SK-N-SH (cell line): ENCODE data around the gene REEP3.

ENCODE experiments used
- CTCF ChIP-seq: fragments of 200-600 bp; sonication (generic); IDR thresholded peaks from 2 replicates; pipeline ENCODE4 v1.6.1; 2017; ENCODE audit warnings: antibody characterized with exemption, mild to moderate bottlenecking, moderate library complexity
- MXI1 ChIP-seq: IDR thresholded peaks from 2 replicates; pipeline ENCODE4 v1.6.1; 2012; ENCODE audit warnings: mild to moderate bottlenecking, low read depth, low read length, improper control_type of control experiment
- PBX3 ChIP-seq: IDR thresholded peaks from 2 replicates; pipeline ENCODE4; 2012
- RAD21 ChIP-seq: IDR thresholded peaks from 2 replicates; pipeline ENCODE4 v1.6.1; 2012; ENCODE audit warnings: mild to moderate bottlenecking, low read length
- TAF1 ChIP-seq: IDR thresholded peaks from 2 replicates; pipeline ENCODE4 v1.6.1; 2012; ENCODE audit warnings: low read depth, mild to moderate bottlenecking, low read length, moderate library complexity, borderline replicate concordance

DNA sequence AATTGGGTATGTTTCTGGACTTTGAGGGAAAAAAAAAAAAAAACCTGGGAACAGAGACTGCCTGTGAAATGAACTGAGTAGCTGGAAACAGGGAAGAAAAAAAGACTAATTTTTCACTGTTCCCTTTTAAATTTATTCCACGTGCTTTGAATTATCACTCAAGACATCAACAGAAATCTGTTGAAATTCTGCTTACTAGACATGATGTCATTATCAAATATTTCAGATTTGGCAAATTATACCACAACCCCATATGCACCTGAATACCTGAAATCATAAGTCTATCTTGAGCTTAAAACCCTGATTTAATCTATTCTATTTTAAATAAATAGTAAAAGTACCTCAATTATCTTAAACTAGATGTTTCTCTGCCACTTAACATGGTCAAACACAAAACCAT lies 5.0 kb upstream of the REEP3 start:
- TF ChIP-seq MXI1 (no peak), TAF1 (no peak), CTCF (no peak), RAD21 (no peak), PBX3 (no peak)
